ENCODE measurements around the gene SEMA3G. TPM values are rescaled to one million over a fixed set of nuclear protein-coding genes. Genes with fewer than 3 reads are reported as not detected.

Gene SEMA3G
- total RNA-seq, 1 donor from 2014 or later: 2.7 TPM

DNA sequence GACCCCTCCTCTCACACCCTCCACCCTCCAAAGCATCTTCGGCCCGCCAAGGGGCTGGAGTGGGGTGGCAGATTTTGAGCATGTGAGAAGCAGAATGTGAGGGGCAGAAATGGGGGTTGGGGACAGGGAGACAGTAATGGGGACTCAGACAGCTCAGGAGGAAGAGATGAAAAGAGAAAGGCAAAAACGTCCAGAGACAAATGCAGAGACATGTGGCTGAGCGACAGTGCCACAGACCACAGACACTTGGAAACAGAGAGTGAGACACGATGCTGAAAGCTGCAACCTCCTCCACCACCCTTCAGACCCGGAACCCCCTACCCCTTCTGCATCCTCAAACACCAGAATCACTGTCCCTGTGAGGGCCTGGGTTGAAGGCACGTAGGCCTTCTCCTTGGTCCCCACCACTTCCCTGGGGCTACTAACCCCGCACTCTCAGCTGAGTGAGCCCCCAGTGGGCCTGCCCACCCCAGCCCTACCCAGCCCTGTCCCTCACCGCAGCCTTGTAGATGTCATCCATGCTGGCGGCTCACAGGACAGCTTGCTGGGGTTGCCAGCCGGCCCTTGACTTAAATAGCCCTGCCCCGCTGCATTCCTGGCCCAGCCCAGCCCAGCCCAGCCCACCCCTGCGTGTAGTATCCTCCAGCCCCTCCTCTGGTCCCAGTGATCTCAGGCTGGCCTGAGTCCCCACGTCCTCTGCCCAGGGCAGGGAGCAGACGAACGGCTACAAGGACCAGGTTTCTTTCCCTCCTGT is 8.8 kb upstream of the SEMA3G start, which contains the start of gene TNNC1:
TSS of gene TNNC1 (minus strand) at position 546 of the 754 bp plus-strand sequence. CDS start at position 520, 26 bp downstream.
- no peak for ATAC-seq

DNA sequence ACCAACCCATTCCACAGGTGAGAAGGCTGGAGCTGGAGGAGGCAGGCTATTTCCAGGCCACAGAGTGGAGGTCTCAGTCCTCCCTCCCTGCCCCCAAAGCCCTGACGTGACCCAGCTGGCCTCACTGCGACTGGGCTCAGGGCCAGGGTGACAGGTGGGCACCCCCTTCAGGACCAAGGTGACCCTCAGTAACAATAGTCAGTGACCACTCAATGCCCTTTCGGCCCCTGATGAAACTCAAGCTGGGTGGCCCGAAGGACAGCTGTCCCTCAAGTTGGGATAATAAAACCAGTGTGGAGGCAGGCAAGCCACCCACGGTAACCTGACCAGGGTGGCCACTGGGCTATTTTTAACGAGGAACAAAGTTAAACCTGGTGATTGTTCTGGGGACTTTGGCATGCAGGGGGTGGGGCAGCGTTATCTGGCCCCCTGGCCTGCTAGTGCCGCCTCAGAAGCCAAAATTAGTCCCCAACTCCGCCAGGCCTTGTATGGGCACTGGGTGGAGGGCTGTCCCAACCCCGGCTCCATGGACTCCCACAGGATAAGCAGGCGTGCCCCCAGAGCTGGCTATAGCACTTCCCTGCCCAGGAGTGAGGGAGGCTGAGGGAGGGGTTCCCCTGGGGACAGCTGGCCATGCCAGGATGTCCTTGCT is 7.8 kb upstream of the SEMA3G start:
- ATAC-seq: no peak

DNA sequence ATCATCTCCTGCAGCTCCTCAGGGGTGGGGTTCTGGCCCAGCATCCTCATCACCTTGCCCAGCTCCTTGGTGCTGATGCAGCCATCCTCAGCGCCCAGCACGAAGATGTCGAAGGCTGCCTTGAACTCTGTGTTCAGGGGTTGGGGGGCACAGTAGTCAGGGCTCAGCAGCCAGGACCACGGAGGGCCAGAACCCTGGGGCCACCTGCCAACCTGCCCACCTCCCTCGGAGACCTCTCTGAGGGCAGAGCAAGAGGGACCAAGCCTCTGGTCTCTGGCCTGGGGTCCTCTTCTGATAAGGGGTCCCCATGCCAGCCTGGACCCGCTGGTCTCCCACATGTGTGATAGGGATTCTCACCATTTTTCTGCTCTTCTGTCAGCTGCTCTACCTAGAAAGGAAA is 7.2 kb upstream of the SEMA3G start:
- no peak for ATAC-seq

DNA sequence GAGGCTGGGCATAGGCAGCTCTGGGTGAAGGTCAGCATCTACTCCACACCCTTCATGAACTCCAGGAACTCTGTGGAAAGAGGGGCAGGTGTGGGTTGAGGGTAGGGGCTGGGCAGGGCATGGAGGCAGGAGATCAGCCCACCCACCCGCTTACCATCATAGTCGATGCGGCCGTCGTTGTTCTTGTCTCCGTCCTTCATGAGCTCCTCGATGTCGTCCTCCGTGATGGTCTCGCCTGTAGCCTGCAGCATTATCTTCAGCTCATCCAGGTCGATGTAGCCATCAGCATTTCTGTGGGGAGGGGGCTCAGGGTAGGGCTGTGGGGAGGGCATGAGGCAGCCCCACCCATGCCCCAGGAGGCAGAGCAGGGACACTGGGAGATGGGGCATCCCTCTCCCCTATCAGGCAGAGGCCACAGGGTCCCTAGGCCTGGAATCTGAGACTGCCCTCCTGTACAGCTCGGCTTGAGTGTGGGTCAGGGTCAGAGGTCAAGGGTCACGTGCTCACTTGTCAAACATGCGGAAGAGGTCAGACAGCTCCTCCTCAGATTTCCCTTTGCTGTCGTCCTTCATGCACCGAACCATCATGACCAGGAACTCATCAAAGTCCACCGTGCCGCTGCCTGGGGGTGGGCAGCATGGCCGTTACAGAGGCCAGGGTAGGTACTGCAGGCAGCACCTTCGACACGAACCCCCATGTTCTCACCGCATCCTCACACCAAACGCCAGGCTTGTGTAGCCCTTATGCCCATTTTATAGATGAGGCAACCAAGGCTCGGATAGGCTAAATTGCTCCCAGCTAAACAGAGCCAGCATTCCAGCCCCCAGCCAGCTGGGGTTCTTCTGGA is 6.6 kb upstream of the SEMA3G start:
- ATAC-seq: no peak

DNA sequence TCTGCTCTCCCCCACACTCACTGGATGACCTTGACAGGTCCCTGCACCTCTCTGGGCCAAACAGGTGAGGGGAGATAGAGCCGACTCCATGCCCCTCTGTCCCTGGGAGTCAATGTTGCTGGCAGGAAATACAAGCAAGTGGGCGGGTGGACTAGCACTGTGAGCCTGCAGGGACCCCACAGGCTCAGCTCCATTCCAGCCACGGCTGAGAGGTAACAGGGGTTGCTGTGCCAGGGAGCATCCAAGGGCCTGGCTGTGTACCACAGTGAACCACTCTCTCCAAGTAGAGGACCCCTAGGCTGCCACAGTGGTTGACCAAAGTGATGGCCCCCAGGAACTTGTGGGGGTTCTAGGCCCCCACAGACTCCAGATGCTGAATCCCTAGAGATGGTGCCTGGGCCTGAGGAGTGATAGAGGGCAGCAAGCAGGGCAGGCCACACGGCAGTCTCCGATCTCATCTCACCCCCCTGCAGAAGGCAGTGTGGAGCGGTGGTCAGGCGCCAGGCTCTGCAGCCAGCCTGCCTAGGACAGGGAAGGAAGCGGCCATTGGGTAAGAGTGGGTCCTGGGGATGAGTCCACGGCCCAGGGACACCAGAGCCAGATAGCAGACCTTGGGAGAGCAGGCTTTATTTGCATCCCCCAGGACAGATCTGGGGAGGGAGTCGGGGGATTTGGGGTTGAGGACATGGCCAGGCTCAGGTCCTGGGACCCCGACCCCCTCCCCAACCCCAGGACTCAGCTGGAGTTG is 5.8 kb upstream of the SEMA3G start:
- no peak for ATAC-seq

DNA sequence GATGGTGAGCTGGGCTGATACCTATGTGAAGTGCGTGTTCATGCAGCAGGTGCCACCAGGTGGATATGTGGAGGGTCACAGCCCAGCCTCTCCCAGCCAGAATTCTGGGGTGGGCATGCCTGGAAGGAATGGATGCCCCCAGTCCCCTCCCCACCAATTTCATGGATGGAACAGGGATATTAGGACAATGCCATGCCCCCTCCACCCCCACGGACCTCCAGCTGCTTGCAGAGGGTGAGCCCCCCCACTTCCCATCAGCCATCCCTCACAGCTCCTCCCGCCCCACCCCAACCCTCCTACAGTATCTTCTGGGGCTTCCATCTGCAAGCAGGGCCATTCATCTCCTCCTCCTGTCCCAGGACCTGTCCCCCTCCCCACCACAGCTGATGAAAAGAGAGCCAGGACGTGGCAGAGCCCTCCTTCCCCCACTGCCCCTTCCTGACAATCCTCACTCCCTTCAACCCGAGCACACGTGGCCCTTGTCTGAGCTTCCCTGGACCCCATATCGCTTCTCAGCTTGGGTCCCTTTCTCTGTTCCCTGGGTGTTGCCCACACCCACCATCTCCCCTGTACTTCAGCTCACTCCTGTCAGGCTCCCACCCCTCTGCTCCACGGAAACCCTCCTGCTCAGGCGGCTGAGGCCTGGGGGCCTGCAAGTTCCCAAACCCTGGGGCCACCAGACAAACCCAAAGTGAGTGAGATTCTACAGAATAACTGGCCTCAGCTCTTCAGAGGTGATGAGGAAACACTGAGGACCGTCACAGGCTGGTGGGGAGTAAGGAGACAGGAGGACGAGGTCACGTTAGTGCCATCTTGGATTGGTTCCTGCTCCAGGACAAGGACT is 2.8 kb upstream of the SEMA3G start:
- ATAC-seq: no peak

DNA sequence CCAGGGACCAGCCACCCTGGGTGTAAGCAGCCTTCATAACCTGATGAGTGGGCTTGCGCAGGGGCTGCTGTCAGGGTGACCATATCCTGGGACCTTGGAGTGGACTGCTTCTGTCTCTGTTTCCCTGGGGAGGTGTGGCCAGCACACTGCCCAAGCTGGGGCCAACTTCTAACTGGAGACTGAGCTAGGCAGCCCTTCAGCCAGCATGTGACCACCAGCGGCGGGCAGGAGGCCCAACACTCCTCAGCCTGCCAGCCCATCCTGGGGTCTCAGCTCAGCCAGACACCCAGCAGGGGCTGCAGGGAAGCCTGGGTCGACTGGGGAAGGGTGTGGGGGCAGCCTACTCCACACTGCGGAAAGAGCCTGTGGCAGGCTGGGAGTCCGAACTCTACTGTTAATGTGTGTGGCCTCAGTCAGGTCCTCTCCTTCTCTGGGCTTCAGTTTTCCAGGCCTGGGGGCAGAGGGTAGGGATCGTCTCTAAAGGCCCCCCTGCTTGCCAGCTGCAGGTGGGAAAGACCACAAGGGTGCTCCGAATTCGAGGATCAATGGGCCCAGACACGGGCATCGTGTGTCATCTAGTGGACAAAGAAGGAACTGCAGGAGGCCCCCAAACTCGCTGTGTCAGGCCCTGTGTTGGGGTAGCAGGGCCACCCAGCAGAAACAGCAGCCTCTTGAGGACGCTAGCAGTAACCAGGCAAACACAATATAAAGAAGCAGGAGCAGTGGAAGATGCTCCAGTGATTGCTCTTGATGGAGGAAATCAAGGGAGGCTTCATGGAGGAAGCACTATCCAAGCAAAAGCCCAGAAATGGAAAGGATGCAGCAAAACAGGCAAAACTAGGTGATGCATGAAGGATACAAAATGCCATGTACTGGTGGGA is 2.0 kb upstream of the SEMA3G start:
- peak; percentile 50 for ATAC-seq

DNA sequence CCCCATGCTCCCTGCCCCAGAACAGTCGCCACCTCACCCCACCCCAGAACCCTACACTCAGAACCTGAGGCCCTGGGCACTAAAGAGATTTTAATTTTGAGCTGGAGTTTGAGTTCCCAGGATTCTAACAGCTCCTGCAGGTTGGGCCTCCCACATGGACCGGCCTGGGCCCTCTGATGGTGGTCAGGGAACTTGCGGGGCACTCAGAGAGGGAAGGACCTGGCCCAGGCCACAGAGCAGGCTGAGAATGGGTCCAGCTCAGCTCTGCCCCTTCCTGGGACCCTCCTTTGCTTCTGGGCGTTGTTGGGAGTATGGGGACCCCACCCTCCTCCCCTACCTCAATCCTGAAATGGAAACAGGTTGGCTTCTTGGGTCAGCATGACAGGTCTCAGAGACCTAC is 1.1 kb upstream of the SEMA3G start:
- no peak for ATAC-seq

DNA sequence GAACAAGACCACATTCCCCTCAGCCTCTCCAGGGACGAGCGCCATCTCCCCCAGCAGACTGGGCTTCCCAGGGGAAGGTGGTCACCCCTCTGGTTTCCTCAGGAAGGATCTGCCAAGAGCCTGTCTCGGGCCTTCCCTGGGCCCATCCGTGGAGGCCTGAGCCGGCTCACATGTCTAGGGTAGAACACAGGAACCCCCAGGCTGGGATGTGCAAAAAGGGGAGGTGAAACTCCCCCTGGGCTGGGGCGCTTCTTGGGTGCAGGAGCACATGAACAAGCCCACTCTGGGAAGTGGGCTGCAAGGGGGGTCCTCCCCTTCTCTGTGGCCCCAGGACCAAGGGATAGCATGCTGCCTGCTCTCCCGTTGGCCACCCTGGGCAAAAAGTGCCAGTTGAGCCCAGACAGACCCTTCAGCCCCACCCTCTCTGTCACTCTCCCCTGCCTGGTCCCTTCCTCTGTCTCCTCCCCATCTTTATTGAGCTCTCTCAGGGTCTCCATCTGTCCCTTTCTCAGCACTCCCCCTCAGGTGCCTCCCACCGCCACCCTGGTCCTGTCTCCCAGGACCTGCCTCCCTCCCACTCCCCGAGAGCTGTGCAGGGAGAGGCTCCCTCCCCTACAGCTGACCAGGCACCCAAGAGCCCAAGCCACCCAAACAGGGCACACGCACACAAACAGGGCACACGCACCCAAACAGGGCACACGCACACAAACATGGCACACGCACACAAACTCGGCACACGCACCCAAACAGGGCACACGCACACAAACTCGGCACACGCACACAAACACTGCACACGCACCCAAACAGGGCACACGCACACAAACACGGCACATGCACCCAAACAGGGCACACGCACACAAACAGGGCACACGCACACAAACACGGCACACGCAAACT is 864 bp downstream of the SEMA3G start:
- ATAC-seq: no peak

DNA sequence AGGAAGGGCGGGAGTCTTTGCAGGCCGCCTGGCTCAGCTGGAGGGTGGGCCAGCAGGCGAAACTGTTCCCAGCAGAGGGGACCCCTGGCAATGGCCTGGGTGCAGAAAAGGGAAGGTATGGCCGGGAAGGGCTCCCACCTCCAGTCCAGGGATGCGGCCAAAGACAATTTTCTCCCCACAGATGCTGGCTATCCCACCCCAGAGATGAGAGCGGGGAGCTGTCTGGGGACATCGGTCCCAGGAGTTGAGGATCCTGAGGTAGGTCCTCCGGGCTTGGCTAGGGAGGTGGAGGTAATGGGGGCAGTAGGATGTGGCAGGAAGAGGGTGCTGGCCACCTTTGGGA is 1.7 kb downstream of the SEMA3G start:
- ATAC-seq: no peak

DNA sequence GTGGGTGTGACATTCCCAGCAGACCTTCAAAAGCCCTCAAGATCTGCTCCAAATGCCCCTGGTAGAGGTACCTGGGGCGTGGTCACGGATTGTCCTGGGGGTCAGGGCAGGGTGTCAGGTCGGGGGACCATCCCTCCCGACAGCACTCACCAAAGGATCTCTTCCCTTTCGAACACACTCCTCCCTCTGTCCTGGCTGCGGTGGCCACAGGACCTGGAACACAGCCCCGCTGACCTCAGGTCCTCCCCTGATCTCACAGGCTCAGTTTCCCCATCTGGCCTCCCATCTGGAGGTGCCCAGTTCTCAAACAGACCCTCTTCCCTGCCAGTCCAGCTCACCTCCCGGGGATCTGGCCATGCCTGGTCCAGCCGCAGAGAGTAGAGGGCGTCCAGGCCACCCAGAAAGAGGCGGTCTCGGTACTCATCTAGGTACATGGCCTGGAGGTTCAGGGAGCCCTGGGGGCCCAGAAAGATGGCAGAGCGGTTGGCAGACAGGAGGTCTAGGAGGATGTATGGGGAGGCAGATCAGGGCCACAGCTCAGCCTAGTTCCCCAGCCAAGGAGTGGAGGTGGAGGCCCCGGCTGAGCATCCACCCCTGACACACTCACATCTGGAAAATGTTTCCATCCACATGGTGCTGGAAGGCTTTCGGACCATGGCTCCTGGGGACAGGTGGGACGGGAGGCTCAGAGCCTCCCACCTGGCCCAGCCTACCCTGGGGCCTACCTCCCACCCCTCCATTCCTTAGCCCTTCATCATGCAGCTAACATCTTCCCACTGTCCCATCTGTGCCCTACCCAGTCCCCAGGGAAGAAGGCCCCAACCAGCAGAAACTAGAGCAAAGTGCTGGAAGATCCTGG is 2.3 kb downstream of the SEMA3G start:
- ATAC-seq: no peak

DNA sequence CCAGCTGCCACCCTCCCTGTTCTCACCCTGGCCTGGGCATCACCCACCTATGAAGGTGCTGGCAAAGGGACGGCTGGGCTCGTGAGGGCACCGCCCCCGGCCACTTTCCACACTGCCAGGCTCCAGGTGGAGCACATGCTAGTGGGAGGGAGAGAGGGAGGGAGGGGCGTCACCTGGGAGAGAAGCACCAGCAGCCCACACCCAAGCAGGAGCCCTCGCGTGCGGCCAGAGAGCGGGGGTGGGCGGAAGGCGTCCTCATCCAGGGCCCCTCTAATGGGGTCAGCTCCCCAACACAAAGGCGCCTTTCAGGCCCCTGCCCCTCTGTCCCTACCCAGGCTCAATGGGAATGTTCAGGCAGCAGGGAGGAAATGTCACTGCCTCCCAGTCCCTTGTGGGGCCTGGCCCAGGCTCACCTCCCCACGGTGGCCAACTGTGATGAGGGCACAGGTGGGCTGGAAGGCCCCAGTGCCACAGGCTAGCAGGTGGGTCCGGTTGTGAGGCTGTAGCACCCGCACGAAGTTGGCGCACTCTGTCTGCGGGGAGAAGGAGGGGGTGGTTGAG is 3.1 kb downstream of the SEMA3G start:
- no peak for ATAC-seq

DNA sequence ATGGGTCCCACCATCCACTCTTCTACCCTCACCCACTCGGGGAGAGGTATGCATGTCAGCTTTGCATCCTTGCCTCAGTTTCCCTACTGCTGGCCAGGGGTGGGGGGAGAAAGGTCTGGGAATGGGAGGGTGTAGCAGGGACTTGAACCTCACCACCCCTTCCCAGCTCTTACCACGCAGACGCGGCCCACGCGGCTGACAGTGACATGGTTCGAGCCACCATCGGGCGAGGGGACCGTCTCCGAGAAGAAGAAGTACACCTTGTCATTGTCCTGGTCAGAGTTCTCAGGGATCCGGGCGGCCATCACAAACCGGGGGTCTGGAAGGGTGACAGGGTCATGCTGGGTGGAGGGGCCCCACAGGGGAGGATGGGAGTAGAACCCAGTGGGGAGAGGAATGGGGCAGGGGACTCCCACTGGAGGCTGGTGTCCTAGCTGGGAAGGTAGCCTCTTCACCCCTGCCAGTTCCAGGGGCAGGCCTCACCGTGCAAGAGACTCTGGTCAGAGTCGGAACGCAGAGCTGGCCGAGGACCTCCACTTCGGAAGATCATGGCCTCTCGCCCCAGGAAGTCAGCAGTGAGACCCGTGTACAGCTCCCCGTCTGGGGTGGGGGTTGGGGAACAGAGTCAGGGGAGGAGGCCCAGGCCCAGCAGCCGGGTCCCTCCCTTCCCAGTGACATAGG is 3.7 kb downstream of the SEMA3G start:
- ATAC-seq: no peak

DNA sequence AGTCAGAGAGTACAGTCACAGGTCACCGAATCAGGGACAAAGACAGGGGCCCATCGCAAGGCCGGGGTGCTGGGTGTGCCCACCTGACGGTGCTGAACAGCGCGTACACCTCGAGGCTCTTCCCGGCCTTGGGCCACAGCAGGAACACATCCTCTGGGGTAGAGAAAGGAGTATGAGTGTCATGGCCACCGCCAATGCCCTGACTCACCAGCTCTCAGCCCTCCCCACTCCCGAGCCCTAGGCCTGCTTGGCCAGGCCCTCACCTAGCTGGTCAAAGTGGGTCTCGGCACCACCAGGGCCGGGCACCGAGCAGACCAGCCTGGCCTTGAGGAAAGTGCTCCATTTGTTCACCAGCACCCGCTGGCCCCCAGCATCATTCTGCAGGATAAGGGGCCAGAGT is 4.2 kb downstream of the SEMA3G start:
- ATAC-seq: no peak

DNA sequence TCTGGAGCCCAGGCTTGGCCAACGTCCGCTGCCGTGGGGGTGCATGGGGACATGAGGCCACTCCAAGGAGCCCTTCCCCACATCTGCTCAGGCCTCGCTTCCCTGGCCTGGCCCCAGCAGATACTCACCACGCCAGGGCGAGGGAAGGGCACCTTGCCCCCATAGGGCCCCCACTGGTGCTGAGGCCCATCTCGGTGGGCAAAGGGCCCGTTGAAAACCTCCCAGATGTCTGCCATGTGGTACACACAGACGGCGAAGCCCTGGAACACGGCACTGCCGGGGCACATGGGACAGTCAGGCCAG is 4.7 kb downstream of the SEMA3G start:
- ATAC-seq: no peak

DNA sequence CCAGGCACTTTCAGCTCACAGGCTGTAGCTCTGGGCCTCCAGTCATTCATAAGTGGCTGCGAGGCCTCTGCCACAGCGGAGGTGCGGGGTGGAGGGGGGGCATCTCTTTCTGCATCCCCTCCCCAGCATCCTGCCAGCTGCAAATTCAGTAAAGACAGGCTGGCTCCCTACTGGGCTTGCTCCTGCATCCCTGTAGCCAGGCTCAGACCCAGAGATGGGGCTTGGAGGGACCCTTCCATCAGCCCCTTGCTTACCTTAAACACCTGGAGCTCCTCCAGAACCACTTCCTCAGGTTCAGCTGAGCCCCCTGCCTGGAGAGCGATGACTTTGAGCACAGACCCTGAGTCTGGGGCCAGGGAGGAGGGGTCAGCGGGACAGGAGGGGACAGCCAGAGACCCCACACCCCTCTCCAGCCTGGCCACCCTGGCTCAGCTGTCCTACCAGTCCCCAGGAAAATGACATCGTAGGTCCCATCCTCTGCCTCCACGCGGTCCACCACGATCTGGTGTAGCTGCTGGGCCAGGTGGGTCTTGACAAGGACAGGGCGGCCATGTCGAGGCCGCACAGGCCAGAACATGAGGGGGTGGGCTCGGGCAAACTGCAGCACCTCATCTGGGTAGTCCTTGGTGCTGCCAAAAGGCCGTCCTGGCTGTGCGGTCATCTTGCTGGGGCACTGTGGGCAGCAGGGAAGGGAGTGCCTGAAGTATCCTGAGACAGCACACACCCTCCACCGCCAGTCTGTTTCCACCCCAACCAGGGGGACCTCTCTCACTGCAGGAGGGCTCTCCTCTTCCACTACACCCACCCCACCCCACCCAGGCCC is 5.3 kb downstream of the SEMA3G start:
- no peak for ATAC-seq
